ENCODE measurements around the gene LINC00237.

Gene LINC00237

DNA sequence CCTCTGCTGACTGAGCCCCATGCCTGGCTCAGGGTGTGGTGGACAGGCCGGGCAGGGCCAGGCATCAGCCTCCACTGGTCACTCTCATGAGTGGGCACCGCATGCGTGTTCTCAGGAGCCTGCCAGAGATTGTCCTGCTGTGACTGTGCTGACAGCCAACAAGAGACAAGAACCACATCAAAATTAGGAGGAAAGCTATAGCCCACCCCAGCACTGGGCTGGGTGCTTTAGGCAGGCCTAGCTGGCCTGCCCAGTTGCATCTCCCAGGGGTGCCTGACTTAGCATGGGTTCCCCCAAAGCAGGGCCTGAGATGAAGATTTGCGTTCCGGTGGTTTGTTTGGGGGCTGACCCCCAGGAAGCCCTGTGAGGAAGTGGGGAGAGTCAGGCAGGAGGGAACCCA is 53.9 kb downstream of the LINC00237 start:
- in situ Hi-C loops (cut with MboI; ENCODE audit: low sequenced_read_pairs): no loop called here

DNA sequence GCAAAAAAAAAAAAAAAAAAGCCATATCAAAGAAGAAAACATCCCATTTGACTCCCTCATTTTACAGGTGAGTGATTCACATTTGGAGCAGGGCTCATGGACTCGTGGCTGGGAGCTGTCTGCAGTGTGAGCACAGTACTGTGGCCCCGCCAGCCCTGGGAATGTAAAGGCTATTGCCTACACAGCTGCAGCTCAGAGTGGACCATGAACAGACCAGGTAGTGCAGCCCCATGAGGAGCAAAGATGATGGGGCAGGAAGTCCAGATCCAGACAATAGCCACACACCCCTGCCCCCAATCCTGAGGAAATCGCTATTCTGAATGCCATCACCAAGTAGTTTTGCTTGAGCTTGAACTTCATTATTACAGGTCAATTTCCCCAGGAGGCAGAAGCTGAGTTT is 55.4 kb downstream of the LINC00237 start:
- in situ Hi-C loops (cut with MboI; ENCODE audit: low sequenced_read_pairs): no loop called here

DNA sequence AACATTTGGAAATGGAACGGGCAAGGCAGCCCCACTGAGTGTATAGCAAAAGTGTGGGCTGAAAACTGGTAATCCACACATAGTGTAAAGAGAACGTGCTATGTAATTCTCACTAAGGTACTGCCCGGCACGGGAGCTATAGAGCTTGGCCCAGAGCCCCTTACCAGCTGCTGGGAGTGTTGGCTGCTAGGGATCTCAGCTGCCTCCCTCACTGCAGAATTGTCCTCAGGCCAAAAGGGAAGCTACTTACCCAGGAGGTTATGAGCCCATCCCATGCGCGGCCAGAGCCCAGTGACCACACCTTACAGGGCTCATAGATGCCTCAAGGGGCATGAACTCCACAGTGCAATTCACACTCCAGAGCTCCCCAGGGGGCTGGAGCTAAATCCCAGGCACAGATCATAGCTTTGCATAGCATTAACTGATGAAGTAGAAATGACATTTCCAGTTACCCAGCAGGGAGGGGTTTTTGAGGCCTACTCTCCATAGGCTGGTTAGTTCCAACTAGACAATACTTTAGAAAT is 56.8 kb downstream of the LINC00237 start:
- in situ Hi-C loops (cut with MboI; ENCODE audit: low sequenced_read_pairs): no loop called here

DNA sequence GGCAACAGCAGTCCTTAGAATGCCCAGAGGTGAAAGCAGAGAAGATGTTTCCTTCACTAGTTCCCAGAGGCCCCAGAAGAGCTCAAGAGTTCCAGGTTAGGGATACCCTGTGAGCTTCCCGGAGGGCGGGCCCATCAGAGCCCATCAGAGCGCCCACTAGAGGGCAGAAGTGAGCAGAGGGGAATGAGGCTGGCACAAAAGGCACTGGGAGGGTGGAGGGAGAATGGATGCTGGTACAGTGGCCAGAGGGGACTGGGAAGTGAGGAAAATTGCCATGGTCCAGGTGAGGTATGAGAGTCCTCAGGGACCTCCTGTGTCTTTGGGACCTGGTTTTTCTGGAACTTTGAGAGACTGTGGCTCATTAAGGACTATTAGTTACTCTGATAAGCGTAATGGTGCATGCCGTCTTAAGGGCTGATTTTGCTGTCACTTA is 57.3 kb downstream of the LINC00237 start:
- in situ Hi-C loops (cut with MboI; ENCODE audit: low sequenced_read_pairs): no loop called here

DNA sequence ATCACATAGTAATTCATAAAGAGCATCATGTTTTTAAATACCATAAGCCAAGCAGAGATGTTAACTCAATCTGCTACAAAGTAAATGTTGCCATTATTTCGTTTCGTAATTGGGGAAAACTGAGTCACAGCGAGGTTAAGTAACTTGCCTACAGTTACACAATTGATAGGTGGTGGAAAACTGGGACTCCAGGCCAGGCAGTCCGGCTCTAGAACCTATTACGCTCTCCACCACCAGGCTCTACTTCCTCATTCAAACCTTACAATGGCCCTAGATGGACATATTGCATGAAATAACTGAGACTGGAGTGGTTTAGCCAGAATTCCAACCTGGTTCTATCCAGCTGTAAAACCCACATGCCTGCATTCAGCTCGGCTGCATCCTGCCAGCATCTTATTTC is 58.2 kb downstream of the LINC00237 start:
- in situ Hi-C loops (cut with MboI; ENCODE audit: low sequenced_read_pairs): no loop called here

DNA sequence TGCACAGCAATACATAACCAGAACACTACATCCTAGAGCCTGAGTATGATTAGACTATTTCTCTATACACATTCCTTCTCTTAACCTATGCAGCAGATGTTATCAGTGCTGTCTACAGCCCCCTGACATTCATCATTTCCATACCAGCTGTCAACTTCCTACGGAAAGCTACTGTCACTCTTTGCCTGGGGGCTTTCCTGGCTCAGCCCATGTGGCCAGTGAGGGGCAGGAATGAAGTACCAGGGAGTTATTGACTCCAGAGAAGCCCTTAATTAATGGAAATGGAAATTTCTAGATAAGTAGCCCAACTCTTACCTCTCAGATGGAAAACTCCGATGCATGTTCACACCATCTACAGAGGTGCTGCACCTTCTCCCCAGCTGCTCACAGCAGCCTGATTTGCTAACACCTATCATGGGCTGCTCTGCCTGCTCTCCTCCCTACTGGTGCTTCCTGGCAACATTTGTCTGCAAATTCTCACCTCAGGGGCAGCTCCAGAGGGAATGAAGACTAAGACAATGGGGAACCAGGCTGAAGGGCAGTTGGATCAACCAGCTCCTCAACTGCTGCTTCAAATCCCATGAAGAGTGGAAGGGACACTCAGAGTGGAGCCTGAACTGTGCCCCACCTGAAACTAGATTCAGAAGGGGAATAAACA is 59.6 kb downstream of the LINC00237 start:
- in situ Hi-C loops (cut with MboI; ENCODE audit: low sequenced_read_pairs): no loop called here

Data from HL-60/S4 treated with retinoic acid at 250 ng/mL for 4 days and 3 days (cell line).